Neural crest cell (in vitro differentiated cells): Measurements from ENCODE around the gene LYSMD2. TPM values are rescaled to one million over a fixed set of nuclear protein-coding genes. Genes with fewer than 3 reads are reported as not detected.
A peak's percentile ranks its signal among the peaks of the same experiment; 100 is the strongest.

Experiments
- DNase-seq: peaks from one replicate; pipeline ENCODE4 v3.0.0; 2021; ENCODE audit warnings: low read depth, mixed read lengths, low spot score
- H3K27ac Mint-ChIP-seq: one replicate; pipeline ENCODE4 v1.8.0; 2021; ENCODE audit warnings: mild to moderate bottlenecking, mixed read lengths; ENCODE audit not compliant: unreplicated experiment
- H3K27me3 Mint-ChIP-seq: 2 replicates; pipeline ENCODE4 v1.8.0; 2021; ENCODE audit warnings: low read depth, mild to moderate bottlenecking, mixed read lengths
- H3K36me3 Mint-ChIP-seq: 2 replicates; pipeline ENCODE4 v1.8.0; 2021; ENCODE audit warnings: low read depth, mild to moderate bottlenecking, mixed read lengths
- H3K4me1 Mint-ChIP-seq: 2 replicates; pipeline ENCODE4 v1.8.0; 2021; ENCODE audit warnings: mixed read lengths
- H3K4me3 Mint-ChIP-seq: one replicate; pipeline ENCODE4 v1.8.0; 2021; ENCODE audit warnings: mild to moderate bottlenecking, mixed read lengths
- H3K9me3 Mint-ChIP-seq: 2 replicates; pipeline ENCODE4 v1.8.0; 2021; ENCODE audit warnings: mixed read lengths
- CTCF ChIP-seq: fragments of 200-600 bp; sonication (generic); conservative IDR thresholded peaks from 2 replicates; pipeline ENCODE4 v1.5.0; 2021; ENCODE audit warnings: antibody characterized with exemption, mild to moderate bottlenecking
- total RNA-seq: library from RNA; stranded (reverse); gene quantifications from 2 replicates; pipeline ENCODE4 v1.2.1, GENCODE V29; 2021

Gene LYSMD2
- total RNA-seq, 1 donor from 2014 or later = 2.4 TPM

GRCh38 chr15:51770902-51771301 lies 33.4 kb upstream of the LYSMD2 start:
- H3K4me3 Mint-ChIP-seq = no peak overlapping the region
- H3K27me3 Mint-ChIP-seq = no peaks in the 10 kb centered on the region
- peaks cover 27% of the 10 kb centered on the region for H3K4me1 Mint-ChIP-seq
- no peak for TF ChIP-seq CTCF
- peaks cover 13% of the 10 kb centered on the region for H3K36me3 Mint-ChIP-seq
- no peaks in the 10 kb centered on the region for H3K9me3 Mint-ChIP-seq
- H3K27ac Mint-ChIP-seq = no peak overlapping the region
- no peak for DNase-seq

GRCh38 chr15:51768018-51768417 lies 30.6 kb upstream of the LYSMD2 start:
- peaks cover 38% of the 10 kb centered on the region for H3K4me1 Mint-ChIP-seq
- H3K27ac Mint-ChIP-seq = no peak overlapping the region
- H3K27me3 Mint-ChIP-seq = no peaks in the 10 kb centered on the region
- peaks cover 9% of the 10 kb centered on the region for H3K36me3 Mint-ChIP-seq
- no peak for DNase-seq
- no peak overlapping the region for H3K4me3 Mint-ChIP-seq
- no peak for TF ChIP-seq CTCF
- H3K9me3 Mint-ChIP-seq = no peaks in the 10 kb centered on the region

- DNase-seq = no peak
- no peak for TF ChIP-seq CTCF
- Mint-ChIP-seq H3K36me3 (peaks cover 9% of the 10 kb centered on the region), H3K4me3 (no peak overlapping the region), H3K9me3 (no peaks in the 10 kb centered on the region), H3K4me1 (peaks cover 28% of the 10 kb centered on the region), H3K27me3 (no peaks in the 10 kb centered on the region), H3K27ac (no peak overlapping the region)
These were observed 28.9 kb upstream of the LYSMD2 start for GRCh38 chr15:51766341-51766740.

GRCh38 chr15:51765751-51766150 lies 28.3 kb upstream of the LYSMD2 start:
- Mint-ChIP-seq H3K9me3 (no peaks in the 10 kb centered on the region), H3K4me3 (peak overlapping the region; percentile 11), H3K27me3 (no peaks in the 10 kb centered on the region), H3K4me1 (peaks cover 28% of the 10 kb centered on the region), H3K27ac (peak overlapping the region; percentile 64), H3K36me3 (peaks cover 7% of the 10 kb centered on the region)
- DNase-seq = no peak
- TF ChIP-seq CTCF = no peak

GRCh38 chr15:51760805-51761204 lies 23.4 kb upstream of the LYSMD2 start:
- Mint-ChIP-seq H3K9me3 (no peaks in the 10 kb centered on the region), H3K4me3 (no peak overlapping the region), H3K36me3 (peaks cover 4% of the 10 kb centered on the region), H3K27me3 (no peaks in the 10 kb centered on the region), H3K4me1 (peaks cover 27% of the 10 kb centered on the region), H3K27ac (no peak overlapping the region)
- no peak for TF ChIP-seq CTCF
- no peak for DNase-seq
